Stimulated activated CD4-positive, alpha-beta T cell treated with anti-CD3 and anti-CD28 coated beads, Interleukin-4, amount 100 ng/mL, for 4 hours (primary cell): Measurements from ENCODE around the gene PRSS33.

ENCODE experiments used
- DNase-seq, 2 experiments: peaks; one replicate each; pipeline ENCODE4 v3.0.0-alpha.2; 2020

Gene PRSS33

DNA sequence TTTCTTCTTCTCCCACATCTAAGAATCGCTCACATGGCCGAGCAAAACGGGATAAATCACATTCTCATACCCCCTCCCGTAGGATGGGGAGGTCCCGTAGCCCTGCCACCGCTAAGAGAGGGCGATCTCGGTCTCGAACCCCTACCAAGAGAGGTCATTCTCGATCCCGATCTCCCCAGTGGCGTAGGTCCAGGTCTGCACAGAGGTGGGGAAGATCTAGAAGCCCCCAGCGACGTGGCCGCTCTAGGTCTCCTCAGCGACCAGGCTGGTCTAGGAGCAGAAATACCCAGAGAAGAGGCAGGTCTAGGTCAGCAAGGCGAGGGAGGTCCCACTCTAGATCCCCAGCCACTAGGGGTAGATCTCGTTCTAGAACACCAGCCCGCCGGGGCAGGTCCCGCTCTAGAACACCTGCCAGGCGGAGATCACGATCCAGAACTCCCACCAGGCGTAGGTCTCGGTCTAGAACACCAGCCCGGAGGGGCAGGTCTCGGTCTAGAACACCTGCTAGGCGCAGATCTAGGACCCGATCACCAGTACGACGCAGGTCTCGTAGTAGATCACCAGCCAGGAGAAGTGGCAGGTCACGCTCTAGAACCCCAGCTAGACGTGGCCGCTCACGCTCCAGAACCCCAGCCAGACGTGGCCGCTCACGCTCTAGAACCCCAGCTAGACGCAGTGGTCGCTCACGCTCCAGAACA lies 25.3 kb downstream of the PRSS33 start:
- no peak for DNase-seq

DNA sequence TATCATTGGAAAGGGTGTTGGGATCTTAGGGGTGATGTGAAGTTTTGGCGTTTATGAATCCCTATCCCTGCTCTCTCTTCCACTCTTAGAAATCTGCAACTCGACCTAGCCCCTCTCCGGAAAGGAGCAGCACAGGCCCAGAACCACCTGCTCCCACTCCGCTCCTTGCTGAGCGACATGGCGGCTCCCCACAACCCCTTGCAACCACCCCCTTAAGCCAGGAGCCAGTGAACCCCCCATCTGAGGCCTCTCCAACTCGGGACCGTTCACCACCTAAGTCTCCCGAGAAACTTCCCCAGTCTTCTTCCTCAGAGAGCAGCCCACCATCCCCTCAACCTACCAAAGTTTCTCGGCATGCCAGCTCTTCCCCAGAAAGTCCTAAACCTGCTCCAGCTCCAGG lies 25.9 kb downstream of the PRSS33 start:
- no peak for DNase-seq

DNA sequence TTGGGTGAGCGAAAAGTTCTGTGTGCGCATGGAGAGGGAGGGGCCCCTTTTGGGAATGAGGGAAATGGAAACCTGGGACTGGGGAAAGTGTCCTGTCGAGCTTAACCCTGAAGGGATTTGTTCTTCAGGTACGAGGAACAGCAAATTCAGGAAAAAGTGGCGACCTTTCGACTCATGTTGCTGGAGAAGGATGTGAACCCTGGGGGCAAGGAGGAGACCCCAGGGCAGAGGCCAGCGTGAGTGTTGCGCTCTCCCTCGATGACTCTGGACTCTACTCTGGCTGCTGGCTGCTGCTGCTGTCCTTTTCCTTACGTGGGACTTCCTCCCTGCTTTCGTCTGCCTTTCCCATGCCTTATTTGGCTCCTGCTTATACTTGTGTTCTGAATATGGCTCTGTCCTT lies 30.0 kb downstream of the PRSS33 start:
- DNase-seq = no peak

DNA sequence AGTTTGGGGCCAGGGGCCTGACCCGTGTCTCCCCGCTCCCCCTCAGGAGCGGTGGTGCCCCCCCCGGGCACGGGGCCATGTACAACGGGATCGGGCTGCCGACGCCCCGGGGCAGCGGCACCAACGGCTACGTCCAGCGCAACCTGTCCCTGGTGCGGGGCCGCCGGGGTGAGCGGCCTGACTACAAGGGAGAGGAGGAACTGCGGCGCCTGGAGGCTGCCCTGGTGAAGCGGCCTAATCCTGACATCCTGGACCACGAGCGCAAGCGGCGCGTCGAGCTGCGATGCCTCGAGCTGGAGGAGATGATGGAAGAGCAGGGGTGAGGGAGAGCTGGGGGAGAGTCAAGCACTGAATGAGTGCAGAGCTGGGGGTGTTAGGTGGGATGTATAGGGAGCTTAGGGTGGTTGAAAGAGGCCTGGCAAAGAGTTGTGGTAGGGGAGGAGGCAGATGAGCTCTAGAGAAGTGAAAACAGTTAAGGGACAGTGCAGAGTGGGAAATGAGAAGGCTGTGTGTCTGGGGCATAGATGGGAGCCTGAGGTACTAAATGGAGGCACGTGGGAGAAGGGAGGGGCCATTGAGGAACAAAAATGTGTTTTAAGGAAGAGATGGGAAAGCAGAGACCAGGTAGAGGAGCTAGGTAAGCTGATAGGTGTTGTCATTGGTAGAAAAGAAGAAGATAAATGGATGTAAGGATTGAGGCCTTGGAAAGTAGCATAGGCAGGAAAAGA lies 30.9 kb downstream of the PRSS33 start:
- no peak for DNase-seq

DNA sequence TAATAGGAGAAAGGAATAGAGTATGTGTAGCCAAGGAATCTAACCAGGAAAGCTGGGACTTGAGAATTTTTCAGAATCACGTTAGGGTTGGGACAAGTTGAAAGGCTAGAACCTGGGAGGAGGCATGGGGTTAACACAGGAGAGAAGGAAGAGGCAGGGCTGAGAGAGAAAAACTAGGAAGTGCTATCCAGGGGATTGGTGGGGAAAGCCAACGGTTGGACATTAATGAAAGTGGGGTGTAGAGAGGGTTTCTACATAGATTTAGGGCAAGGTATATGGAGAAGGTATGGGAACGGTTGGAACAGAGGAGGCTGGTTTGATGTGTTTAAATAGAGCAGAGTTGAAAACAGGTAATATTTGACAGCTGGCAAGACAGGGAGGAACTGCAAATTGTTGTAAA lies 32.2 kb downstream of the PRSS33 start:
- no peak for DNase-seq

DNA sequence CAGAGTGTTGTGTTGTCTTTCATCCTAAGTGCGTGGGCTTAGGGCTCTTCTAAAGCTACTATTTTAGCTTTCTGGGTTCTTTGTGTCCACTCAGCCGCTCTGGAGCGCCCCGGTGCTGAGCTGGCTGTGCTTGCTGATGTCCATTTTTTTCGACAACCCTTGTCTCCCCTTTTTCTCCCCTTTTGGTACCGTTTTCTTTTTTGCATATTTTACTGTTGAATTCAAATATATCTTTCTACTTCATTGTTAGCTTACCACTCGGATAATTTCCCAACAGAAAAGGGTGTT lies 33.7 kb downstream of the PRSS33 start:
- no peak for DNase-seq

DNA sequence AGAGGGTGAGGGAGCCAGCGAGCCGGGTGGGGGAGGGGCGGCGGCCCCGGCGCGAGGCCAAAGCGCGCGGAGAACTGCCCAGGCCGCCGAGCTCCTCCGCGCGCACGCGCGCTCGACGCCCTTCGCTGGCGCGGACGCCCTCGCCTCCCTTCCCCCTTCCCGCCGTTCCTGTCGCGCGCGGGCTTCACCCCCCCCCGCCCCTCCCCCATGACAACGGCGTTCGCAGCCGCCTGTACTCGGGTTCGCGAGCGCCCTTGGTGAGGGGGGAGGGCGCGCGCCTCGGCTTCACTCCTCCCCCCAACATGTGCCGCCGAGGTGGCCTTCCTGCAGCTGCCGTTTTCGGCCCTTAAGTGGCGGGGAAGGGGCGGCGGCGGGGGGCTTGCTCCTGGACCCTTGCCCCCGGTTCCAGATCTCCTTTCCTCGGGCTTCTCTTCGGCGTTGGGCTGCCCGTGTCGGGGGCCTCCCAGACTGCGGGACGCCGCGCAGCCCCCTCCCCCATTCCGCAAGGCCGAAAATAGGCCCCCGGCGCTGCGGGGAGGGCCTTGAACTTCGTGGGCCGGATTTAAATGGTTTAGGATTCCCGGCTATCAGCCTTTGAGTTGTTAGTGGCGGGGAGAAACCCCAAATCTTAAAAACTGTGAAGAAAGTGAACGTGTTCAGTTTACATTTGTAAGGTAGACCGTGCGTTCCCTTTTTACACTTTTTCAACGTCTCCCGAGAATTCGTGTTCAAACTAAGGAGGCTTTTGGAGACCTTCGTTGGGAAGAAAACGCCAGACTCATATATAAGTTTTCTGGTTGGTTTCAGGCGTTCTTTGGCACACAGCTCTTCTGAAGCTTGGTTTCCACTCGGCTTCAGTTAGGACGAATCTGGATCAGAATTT lies 34.3 kb downstream of the PRSS33 start:
- peak; percentile 57 to 69 for DNase-seq

DNA sequence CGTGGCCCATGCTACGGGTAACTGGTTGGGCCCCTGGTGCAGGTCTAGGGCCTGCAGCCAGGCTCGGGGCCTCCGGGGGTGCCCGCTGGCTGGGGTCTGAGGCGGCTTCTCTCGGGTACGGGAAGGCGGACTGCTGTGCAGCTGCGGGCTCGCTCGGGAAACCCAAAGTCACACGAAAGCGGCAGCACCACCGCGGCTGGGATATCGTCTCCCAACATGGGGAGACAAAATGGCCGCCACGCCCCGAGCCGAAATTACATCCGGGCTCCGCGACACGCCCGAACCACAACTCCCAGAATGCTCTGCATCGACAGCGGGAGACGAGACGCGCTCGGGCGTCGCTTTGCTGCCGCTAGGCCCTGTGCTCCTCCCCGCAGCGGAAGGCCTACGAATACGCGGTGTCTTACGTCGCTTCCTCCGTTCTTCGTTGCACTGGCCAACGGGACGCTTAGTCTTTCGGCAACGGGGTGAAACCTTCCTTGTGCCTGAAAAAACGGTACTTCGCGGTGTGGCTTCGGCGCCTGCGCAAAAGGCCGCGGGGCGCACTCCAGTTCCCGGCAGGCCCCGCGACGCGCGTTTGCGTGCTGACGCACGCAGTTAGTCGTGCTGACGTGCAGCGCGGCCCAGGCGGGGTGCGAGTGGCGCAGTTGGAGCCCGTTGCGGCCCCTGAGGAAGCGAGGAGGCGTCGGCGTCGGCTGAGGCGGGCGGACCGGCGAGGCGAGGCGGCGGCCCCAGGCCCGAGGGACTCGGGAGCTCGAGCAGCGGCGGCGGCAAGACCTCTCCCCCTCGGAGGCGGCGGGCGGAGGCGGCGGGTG lies 35.1 kb downstream of the PRSS33 start, which contains the start of gene SRRM2:
SRRM2 (plus strand) TSS at position 604 of the 815 bp plus-strand sequence. CDS start 3,727 bp downstream, outside the sequence.
- peak; percentile 89 to 92 for DNase-seq

DNA sequence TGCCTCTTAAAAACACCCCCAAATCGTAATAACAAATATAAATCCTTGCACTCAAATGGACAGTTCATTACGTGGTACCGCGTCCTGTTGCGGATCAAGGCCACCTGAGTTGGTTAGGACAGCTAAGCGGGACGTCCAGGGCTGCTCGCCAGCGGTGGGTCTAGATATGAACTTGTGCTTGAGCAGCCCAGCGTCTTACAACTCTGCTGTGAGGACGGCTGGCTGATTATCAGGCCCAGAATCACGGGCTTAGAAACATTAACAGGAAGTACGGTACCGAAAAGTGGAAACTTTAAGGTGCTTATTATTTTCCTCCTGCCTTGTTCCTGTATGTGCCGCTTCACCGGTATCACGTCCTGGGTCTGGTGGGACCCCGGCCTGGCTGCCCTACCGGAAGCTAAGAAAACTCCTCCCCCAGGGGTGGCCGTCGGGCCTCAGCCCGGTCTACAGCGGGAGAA lies 35.8 kb downstream of the PRSS33 start:
- DNase-seq = no peak

DNA sequence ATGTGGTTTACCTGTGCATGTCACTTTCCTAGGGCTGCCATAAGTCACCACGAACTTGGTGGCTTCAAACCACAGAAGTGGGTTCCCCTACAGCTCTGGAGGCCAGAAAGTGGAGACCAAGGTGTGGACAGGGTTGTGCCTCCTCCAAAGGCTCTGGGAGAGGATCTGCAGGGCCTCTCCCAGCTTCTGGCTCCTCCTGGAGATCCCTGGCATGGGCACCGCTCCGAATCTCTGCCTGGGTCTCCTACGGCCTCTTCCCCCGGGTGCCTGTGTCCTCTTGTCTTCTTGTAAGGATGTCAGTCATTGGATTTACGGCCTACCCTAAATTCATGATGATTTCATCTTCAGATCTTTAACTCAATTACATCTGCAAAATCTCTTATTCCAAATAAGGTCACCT lies 37.4 kb downstream of the PRSS33 start:
- DNase-seq = no peak

DNA sequence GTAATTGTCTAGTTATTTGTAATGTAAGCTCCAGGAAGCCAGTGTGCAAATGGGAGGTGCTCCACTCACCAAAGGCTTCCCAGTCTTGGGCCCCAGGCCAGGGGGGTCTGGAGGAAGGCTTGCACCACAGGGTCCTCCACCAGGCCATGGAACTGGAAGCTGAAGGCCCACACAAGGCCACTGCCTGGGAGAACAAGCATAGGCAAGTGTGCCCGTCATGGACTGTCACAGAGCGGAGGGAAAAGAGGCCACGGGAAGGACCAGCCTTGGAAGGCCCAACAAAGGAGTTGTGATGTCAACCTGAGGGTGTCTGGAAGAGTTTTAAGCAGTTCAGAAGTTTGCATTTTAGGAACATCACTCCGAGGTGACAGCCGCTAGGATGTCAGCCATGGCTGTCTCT lies 37.9 kb downstream of the PRSS33 start:
- no peak for DNase-seq

DNA sequence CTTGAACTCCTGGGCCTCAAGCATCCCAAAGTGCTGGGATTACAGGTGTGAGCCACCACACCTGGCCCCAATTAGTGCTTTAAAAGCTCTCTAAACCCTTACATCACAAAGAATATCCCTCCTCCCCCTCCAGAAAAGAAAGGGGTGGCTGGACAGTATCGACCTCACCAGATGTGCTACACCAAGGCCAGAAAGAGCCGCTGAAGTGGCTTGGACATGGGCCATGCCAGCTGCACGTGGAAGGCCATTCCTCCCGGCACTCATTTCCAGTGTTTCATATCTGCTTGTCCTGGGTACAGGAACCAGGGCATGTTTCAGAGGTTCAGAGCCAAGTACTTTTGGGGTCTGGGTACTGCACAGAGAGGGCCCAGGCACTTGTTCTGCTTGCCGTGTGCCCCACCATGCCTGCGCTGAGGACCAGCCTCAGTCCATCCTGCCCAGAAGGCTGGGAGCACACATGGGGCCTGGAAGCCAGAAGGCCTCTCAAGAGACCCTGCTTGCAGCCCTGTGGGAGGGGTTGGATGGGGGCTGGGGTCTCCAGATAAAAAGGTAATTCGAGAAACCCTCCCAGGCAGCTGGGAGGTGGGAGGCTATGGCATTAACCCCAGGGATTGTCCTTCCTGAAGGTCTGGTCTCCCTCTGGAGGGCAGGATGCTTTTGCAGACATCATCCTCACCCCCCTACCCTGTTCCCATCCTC lies 38.5 kb downstream of the PRSS33 start:
- DNase-seq = no peak

DNA sequence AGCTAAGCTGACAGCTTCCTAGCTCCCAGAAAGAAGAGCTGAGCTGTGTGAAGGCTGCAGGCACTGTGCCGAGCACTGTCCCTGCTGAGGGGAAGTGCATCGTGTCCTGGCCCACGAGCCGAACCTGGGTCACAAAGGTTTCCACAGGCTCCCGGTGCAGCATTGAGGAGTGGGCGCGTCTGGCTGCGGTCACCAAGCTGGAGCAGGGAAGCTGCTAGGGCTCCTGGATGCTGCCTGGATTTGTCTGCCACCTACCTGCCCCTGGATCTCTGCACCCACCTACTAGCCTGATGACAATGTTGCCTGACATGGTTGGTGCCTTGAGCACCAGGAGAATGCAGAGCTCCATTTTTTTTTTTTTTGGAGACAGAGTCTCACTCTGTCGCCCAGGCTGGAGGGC lies 41.4 kb downstream of the PRSS33 start:
- no peak for DNase-seq

DNA sequence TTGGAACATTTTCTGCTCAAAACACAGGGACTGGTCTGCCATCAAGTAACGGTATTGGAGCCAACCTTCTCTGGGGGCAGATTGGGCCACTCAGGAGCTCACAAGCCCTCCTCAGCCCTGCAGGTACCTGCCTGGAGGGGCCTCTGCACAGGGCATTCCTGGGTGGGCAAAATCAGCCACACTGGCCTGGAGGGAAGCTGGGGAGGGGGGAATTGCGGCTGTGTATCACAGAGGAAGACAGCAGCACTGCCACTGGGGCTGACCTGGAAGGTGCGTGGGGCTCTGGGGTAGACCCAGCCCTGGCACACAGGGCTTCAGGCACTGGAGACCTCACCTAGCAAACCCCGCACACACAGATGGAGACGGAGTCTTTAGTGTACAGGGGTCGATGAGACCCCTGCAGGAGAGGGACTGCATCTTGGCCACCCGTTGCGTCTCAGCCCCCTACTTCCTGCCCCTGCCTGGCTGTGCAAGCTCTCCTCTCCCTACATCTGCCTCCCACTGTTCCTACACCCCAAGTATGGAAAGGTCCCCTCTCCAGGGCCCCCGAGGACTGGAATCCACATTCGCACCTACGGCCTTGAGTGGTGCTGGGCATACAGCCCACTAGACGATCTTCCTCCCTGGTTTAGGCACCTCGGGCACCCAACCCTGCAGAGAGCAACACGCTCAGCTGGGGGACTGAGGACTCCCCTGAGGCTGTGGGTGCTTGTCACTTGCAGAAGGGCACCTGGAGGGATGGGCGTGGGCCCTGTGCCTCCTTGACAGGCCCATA lies 42.1 kb downstream of the PRSS33 start:
- DNase-seq = no peak

DNA sequence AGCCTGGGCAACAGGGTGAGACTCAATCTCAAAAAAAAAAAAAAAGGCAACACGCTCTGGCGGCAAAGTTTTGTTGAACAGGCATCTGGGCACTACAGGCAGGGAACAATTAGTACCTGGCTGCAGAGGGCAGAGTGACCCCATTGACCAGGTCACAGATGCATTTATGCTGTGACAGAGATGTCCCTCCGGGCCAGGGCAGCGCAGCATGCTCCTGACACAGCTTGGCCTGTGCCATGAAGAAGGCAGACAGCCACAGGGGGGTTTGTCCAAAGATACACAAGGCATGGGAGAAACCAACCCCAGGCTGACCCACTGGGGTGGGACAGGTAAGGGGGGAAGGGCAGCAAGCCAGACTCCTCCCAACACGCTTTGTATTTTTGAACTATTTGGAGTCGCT lies 42.6 kb downstream of the PRSS33 start:
- no peak for DNase-seq

DNA sequence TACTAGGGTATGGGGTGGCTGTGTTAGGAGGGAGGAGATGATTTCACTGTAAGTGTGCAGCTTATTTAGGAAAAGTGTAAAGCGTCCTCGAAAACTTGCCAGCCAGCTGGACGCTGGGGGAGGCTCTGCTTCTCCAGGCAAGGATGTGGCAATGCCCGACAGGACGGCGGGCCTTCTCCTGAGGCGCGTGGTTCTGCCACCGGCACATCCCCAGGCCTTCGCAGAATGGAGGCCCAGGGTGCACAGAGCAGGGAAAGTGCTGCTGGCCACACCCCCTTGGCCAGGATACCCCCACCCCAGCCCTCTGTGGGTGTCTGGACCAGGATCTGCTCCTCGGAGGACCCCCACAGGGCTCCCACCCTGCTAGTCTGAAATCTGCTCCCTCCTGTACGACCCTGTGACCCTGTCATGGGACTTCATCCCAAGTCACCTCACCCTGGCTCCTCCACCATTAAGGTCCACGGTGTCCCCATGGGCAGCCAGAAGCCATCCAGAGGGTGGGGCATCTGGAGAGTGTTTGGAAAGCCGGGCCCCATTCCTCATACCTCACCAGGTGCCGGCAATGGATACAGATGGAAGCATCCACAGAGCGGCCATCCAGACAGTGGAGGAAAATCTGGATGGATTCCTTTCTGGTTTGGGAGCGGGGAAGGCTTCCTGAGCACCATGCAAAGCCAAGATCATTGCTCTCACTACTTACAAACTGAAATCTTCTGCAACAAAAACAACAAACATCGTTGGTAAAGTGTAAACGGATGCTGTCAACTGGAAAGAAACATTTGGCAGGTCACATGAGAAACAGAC lies 44.2 kb downstream of the PRSS33 start:
- DNase-seq = no peak

DNA sequence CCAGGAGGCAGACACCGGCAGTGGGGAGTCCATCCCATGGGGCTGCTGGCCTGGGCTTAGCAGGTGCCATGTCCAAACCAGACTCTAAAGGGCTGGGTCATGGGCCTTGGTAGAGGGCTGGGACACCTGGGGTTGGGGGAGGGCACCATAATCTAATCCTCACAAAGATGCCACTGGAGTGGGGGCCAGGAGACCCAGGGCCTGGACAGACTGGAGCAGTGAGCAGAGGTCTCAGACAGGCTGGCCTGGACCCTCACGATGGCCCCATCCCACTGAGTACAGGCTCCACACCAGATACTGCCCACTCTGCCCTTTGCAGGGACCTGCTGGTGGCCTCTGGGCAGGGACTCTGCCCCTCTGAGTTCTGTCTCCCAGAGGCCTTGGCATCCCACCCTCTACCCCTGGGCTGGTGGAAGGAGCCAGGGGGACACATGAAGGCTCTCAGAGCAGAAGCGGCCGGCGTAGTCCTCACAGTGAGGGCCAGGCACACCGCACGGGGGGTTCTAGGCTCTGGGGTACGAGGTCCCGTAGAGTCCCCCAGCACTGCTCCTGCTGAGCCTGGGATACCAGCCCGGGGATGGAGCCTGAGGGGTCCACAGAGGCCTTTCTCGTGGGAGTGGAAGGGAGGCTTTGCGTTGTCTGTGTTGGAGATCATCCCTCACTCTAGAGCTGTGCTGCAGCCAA lies 44.9 kb downstream of the PRSS33 start:
- no peak for DNase-seq

DNA sequence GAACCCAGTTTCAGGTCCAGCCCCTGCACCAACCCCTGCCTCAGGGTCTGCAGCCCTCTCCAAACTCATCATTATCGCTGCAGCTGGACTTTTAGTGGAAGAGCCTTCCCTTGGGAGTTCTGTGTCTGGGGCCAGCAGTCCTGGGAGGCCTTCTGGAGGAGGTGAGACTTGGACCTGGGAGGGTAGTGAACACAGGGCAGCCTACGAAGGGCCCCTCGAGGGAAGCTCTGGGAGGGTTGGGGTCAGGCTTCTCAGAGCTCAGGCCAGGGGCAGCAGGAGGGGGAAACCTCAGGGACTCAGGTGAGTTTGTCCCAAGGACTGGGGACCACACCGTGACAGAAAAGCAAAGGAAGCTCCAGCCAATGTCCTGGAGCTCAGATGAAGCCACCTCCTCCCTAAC lies 46.2 kb downstream of the PRSS33 start:
- no peak for DNase-seq

DNA sequence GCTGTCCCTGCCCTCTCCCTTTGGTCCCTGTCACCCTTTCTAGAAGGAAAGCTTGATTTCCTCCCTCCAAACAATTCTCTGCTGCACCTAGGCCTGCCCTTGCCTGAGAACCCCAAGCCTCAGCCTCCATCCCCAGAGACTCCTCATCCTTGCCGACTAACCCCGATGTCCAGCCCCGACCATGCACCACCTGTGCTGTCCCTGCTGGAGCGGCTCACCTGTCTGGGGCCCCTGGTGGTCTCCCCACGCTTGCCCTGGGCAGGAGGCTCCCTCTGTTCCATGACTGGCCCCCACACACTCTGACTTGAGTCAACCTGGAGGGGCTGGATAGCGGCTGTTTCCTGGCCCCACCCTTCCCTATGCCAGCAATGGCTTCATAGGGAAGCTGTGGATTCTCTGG lies 46.9 kb downstream of the PRSS33 start:
- no peak for DNase-seq
